GM21360 (cell line): ENCODE data around the gene SMIM3.
"Not testable (repeated sequence)": the region's sequence is repeated elsewhere in the genome, so short reads cannot be mapped to it uniquely, and the experiment has no call there.

ENCODE experiments used
- ATAC-seq: cut with Tn5 transposase; IDR thresholded peaks from one replicate; pipeline ENCODE4 v1.9.1; 2021; ENCODE audit warnings: mild to moderate bottlenecking, moderate library complexity; ENCODE audit not compliant: unreplicated experiment

The SMIM3 gene, protein sequence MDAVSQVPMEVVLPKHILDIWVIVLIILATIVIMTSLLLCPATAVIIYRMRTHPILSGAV

GRCh38 chr5:150778517-150779396 lies at the start of gene SMIM3:
Gene SMIM3 (plus strand): TSS chr5:150778757. CDS start chr5:150795441, 16,684 bp downstream.
- ATAC-seq, result no peak

GRCh38 chr5:150729859-150730258 lies 48.7 kb upstream of the SMIM3 start:
- ATAC-seq, result no peak

DNA sequence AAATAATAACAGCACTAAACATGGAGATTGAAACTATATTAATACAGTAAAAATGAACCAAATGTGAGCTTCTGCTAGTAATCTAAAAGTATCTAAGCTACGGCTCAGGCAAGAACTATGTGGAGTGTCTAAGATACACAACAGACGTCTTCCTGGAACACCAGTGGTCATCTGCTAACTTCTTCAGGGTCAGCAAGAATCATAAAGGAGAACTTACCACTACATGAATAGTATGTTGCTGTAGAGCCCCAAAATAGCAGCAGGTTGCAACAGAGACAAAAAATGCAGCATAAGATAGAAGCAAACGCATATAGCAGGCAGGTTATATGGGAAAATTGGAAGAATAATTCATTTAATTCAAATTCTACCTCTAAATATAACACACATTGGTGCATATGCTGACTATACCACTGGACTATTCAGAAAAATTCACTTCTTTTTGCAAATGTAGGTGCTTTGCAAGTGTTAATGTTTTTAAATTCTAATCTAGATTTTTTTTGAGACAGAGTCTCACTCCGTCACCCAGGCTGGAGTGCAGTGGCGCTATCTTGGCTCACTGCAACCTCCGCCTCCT lies 46.8 kb upstream of the SMIM3 start:
- no peak for ATAC-seq

- no peak for ATAC-seq
Measured at GRCh38 chr5:150734579-150735384, 43.8 kb upstream of the SMIM3 start.

GRCh38 chr5:150738862-150739261 lies 39.7 kb upstream of the SMIM3 start:
- ATAC-seq, result no peak

DNA sequence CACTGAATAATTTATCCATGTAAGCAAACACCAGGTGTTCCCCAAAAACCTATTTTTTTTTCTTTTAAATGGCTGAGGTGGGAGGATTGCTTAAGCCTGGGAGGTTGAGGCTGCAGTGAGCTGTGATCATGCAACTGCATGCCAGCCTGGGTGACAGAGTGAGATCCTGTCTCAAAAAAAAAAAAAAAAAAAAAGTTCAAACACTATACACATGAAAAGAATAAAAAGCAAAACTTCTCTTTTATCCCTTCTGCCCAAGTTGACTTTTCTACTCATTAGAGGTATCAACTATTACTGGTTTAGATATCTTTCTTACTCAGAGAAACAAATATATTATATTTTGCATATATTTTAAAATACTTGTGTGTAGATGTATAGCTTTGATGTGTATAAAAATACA lies 37.6 kb upstream of the SMIM3 start:
- no peak for ATAC-seq

DNA sequence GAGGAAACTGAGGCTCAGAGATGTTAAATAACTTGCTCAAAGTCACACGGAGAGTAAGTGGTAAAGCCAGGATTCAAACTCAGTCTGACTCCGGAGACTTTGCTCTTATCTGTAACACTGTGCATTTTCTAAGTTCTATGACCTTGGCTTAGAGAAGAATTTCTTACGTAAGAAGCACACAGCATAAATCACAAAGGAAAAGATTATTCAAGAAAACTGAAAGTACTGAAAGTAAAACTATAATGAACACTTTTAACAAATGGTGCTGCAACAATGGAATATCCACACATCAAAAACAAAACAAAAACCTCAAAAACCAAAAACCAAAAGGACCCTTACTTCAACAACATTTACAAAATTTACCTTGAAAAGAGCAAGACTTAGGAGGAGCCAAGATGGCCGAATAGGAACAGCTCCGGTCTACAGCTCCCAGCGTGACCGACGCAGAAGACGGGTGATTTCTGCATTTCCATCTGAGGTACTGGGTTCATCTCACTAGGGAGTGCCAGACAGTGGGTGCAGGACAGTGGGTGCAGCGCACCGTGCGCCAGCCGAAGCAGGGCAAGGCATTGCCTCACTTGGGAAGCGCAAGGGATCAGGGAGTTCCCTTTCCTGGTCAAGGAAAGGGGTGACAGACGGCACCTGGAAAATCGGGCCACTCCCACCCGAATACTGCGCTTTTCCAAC lies 36.0 kb upstream of the SMIM3 start:
- not testable (repeated sequence) for ATAC-seq

- ATAC-seq, result not testable (repeated sequence)
Measured at GRCh38 chr5:150743142-150743488, 35.4 kb upstream of the SMIM3 start.

GRCh38 chr5:150750469-150750868 lies 28.1 kb upstream of the SMIM3 start:
- no peak for ATAC-seq

DNA sequence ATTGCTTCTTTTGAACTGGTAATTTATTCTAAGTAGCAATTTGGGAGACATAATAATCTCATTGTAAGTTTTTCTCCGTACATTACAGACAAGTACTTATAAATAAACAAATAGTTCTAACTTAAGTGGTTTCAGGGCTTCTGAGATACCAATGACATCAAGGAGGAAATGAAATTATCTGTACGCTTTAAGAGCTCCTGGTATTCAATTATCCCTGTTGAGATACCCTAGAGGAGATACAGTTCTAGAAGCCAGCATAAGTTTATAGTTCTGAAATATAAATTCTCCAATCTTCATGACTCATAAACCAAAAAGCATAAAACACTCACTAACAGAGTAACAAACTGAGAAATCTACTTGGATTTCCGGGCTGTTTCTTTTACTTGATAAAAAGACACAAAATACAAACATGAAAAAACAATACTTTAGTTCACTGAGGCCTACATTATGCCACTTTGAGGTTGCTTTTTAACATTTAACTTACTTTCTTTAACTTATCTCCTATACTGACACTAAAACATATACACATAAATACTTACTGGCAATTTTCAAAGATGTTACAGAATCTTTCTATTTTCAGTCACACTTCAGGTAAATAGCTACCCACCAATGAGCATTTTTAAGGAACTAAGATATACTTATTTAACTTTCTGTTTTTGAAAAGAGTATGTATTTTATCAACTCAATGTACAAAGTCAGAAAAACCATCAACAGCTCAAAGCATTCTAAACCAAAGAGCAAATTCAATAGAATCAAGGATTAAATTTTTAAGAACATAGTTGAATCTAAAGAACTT lies 27.3 kb upstream of the SMIM3 start:
- ATAC-seq, result no peak

DNA sequence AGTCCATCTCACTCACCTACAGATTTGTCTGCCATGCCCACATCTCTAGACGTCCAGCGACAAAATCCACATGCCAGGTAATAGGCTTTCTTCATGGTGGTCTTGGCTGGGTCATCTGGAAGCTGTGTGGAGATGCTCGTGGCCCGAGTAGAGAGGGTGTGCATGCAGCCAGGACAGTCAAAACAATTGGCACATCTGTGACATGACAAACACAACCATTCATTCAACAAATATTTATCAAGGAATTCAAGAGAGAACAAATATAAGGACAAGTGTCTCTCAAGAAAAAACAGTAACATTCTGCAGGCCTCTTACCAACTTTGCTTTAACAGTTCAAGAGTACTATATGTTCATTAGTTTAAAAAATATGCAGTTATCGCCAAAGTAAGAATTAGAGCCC lies 25.1 kb upstream of the SMIM3 start:
- ATAC-seq, result no peak

DNA sequence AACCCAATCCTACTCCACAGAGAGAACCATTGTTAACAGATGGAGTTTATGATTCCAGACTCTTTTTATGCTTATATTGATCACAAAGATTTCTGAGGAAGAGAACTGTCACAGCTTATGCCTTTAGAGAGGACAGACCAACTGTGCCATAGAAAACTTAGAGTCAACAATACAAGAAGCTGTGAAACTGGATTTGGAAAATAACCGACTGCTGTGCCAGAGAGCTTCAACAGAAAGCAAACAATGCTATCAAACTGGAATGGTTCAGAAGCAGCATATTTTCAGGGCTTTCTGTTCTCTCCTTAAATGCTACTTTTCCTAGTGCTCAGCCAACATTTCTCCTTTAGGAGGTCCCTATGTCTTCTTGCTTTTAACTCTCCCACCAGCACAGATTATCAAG lies 24.7 kb upstream of the SMIM3 start:
- ATAC-seq, result no peak

DNA sequence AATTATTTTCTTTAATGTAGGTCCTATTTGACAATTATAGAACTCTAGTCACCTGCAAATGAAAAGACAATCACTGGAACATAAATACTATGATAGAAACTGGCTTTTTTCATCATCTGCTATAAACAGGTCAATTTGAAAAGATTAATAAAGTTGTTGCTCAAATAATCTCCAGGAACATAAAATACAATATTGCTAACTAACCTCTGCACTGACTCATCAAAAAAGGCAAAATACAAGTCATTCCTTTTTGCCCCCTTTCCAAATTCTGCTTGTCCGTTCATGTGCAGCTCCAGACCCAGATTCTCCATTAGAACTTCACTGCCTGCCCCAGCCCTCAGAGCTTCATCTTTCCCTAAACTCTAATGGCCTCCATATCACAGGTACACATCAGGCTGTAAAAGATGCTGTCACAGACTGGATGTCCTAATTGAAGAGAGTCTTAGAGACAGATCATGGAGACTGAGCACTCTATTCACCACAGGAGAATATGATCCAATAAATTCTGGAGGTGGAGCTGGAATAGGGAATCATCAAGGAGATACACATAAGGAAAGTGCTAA lies 21.4 kb upstream of the SMIM3 start:
- no peak for ATAC-seq

DNA sequence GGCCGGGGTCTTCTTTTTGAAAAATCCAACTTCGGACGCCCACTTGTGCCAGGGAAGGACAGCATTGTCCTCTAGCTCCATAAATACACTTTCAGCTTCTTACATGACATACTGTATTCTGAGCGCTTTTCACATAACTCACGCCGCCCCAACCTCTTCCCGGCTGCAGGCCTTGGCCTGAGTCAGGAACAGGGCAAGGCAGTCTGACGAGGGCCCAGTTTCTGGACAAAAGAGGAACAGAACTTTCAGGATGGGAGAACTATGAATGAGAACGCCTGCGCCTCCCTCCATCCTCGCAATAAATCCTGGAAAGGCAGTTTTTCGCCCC lies 20.4 kb upstream of the SMIM3 start:
- ATAC-seq, result peak; percentile 9

DNA sequence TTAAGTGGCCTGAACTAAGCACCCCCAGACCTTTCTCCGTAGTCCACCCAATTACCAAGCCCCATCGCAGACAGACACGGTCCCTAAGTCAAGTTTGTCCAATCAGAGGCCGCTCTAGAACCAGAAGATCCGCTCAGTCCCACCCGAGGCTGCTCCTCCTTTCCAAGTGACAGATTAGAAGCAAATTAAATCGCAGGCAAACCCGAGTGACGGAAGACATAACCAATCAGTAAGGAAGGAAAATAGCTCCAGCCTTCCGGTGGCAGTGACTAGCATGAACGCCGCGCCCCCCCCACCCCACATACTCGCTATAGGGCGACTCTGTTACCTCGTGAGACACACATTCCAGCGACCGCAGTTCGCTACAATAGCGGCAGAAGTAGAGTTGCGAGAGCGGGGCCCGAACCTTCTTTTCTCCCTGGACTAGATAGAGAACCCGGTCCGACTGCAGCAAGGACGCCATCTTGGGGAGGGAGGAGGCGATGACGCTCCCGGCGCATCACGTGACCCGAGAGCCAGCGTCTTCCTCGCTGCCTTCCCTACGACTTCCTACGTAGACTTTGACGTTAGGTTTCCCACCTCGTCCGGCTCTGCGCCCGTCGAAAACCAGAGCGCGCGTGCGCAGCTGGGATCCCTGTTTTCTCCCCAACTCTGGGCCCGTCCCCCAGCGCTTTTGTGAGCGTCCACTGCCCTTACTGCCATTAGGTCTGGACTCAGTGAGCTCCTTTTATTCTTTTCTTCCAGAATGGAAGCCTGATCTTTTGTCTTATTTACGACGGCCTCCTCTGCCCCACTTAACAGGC lies 19.8 kb upstream of the SMIM3 start, which contains the start of gene DCTN4:
TSS of gene DCTN4 (minus strand) at position 487 of the 803 bp plus-strand sequence. CDS start at position 463, 24 bp downstream.
- peak; percentile 96 for ATAC-seq

- no peak for ATAC-seq
Measured at GRCh38 chr5:150759334-150759583, 19.3 kb upstream of the SMIM3 start.

DNA sequence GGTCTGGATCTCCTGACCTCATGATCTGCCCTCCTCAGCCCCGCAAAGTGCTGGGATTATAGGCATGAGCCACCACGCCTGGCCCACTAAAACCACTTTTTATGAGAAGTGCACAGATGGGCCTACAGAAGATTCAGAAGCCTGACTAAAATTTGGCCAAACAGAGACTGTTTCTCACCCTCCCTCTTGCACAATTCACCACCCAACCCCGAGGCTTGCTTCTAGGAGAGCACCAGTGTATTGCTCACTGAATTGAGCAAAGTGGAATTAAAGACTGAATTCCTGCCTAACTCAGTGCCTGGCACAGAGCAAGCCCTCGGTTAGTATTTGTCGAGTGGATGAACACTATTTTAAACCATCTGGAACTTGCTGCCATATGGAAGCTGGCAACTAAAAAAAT lies 16.3 kb upstream of the SMIM3 start:
- no peak for ATAC-seq

DNA sequence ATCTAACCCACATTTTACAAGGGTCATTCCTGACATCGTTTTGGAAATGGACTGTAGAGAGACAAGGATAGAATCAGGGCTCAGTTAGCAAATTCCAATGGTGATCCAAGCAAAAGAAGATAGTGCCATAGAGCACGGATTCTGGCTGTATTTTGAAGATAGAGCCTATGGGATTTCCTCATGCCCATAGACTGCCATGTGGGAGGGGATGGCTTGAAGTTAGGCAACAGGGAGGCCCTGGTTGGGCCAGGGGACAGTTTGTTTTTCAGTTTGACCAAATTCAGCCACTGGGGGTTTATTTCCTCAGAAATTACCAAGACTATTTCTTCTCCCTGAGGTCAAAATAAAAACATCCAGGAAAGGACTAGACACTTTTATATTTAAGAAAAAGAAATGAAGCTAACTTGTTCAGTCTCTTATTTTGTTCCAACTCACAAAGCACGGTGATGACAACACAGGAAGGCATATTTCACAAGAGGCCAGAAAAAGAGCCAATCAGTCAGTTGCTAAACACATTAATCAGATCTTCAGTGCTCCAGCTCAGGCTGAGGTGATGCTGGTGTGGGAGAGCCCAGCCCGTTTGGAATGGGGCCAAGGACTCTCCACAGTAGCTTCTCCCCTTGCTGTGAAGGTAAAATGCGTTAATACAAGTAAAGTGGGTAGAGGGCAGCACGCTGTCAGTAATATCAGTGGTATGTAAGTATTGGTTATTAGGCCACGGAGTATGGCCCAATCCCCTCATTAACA lies 15.4 kb upstream of the SMIM3 start:
- ATAC-seq, result no peak

GRCh38 chr5:150764530-150764929 lies 14.0 kb upstream of the SMIM3 start:
- no peak for ATAC-seq
